ENCODE measurements around the gene ZNF474.

The ZNF474 gene

GRCh38 chr5:122154910-122155309, 25.6 kb downstream of the ZNF474 start:
- no peak for DNase-seq

GRCh38 chr5:122155546-122155945, 26.2 kb downstream of the ZNF474 start:
- no peak for DNase-seq

- no peak for DNase-seq
Measured at GRCh38 chr5:122156724-122157325, 27.5 kb downstream of the ZNF474 start.

- DNase-seq: no peak
Measured at GRCh38 chr5:122162100-122162638, 32.8 kb downstream of the ZNF474 start.

GRCh38 chr5:122163121-122164069, 34.0 kb downstream of the ZNF474 start:
- DNase-seq: no peak

- no peak for DNase-seq
Measured at GRCh38 chr5:122164070-122164435, 34.7 kb downstream of the ZNF474 start.

- no peak for DNase-seq
Measured at GRCh38 chr5:122164831-122165558, 35.6 kb downstream of the ZNF474 start.

- DNase-seq: no peak
Measured at GRCh38 chr5:122165559-122166078, 36.3 kb downstream of the ZNF474 start.

- no peak for DNase-seq
Measured at GRCh38 chr5:122169350-122170103, 40.2 kb downstream of the ZNF474 start.

- DNase-seq: no peak
Measured at GRCh38 chr5:122170620-122171019, 41.3 kb downstream of the ZNF474 start.

GRCh38 chr5:122172207-122172606, 42.9 kb downstream of the ZNF474 start:
- DNase-seq: no peak

- DNase-seq: no peak
Measured at GRCh38 chr5:122173474-122174415, 44.4 kb downstream of the ZNF474 start.

GRCh38 chr5:122175091-122175490, 45.7 kb downstream of the ZNF474 start:
- no peak for DNase-seq

GRCh38 chr5:122175852-122176251, 46.5 kb downstream of the ZNF474 start:
- DNase-seq: no peak

GRCh38 chr5:122177161-122177560, 47.8 kb downstream of the ZNF474 start:
- no peak for DNase-seq

- no peak for DNase-seq
Measured at GRCh38 chr5:122179701-122180100, 50.4 kb downstream of the ZNF474 start.

GRCh38 chr5:122180146-122180712, 50.9 kb downstream of the ZNF474 start:
- DNase-seq: no peak

- DNase-seq: no peak
Measured at GRCh38 chr5:122180863-122181548, 51.7 kb downstream of the ZNF474 start.

- no peak for DNase-seq
Measured at GRCh38 chr5:122181863-122182262, 52.5 kb downstream of the ZNF474 start.

GRCh38 chr5:122182491-122182921, 53.2 kb downstream of the ZNF474 start:
- no peak for DNase-seq

All from activated CD4-positive, alpha-beta T cell treated with anti-CD3 and anti-CD28 coated beads, Interleukin-2, Interleukin-6, amounts not matched to agents 100 ng/mL and 50 ng/mL, durations not matched to agents 16 hours and 8 hours (primary cell).